Measurements from ENCODE around the gene UQCC2.

Gene UQCC2

GRCh38 chr6:33746036-33746600, 34.6 kb upstream of the UQCC2 start:
- DNase-seq = peak; percentile 61
- H3K9me3 ChIP-seq (ENCODE audit: severe bottlenecking) = no peaks in the 10 kb centered on the region
- TF ChIP-seq, protein P1, sequence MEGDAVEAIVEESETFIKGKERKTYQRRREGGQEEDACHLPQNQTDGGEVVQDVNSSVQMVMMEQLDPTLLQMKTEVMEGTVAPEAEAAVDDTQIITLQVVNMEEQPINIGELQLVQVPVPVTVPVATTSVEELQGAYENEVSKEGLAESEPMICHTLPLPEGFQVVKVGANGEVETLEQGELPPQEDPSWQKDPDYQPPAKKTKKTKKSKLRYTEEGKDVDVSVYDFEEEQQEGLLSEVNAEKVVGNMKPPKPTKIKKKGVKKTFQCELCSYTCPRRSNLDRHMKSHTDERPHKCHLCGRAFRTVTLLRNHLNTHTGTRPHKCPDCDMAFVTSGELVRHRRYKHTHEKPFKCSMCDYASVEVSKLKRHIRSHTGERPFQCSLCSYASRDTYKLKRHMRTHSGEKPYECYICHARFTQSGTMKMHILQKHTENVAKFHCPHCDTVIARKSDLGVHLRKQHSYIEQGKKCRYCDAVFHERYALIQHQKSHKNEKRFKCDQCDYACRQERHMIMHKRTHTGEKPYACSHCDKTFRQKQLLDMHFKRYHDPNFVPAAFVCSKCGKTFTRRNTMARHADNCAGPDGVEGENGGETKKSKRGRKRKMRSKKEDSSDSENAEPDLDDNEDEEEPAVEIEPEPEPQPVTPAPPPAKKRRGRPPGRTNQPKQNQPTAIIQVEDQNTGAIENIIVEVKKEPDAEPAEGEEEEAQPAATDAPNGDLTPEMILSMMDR (IDR thresholded peaks at IDR 0.05; ENCODE audit: low read depth, low read length) = 0 out of 2 replicates have a peak, but pooled peaks have one; percentile 12
- no peak overlapping the region for H3K4me3 ChIP-seq (ENCODE audit: low read depth, low read length)
- H3K27me3 ChIP-seq (ENCODE audit: insufficient read depth, low read depth, severe bottlenecking) = no peaks in the 10 kb centered on the region
- peak overlapping the region; percentile 87 for H3K27ac ChIP-seq
- H3K36me3 ChIP-seq = no peaks in the 10 kb centered on the region

GRCh38 chr6:33745548-33745947, 34.0 kb upstream of the UQCC2 start:
- H3K9me3 ChIP-seq (ENCODE audit: severe bottlenecking) = no peaks in the 10 kb centered on the region
- no peak overlapping the region for H3K4me3 ChIP-seq (ENCODE audit: low read depth, low read length)
- DNase-seq = no peak
- peak overlapping the region; percentile 87 for H3K27ac ChIP-seq
- TF ChIP-seq, protein P1 (IDR thresholded peaks at IDR 0.05; ENCODE audit: low read depth, low read length) = no peak
- no peaks in the 10 kb centered on the region for H3K27me3 ChIP-seq (ENCODE audit: insufficient read depth, low read depth, severe bottlenecking)
- no peaks in the 10 kb centered on the region for H3K36me3 ChIP-seq

GRCh38 chr6:33744895-33745546, 33.5 kb upstream of the UQCC2 start:
- no peaks in the 10 kb centered on the region for H3K9me3 ChIP-seq (ENCODE audit: severe bottlenecking)
- no peak overlapping the region for H3K4me3 ChIP-seq (ENCODE audit: low read depth, low read length)
- TF ChIP-seq, protein P1 (IDR thresholded peaks at IDR 0.05; ENCODE audit: low read depth, low read length) = no peak
- no peaks in the 10 kb centered on the region for H3K27me3 ChIP-seq (ENCODE audit: insufficient read depth, low read depth, severe bottlenecking)
- peak overlapping the region; percentile 87 for H3K27ac ChIP-seq
- H3K36me3 ChIP-seq = no peaks in the 10 kb centered on the region
- DNase-seq = peak; percentile 66

GRCh38 chr6:33744001-33744848, 32.7 kb upstream of the UQCC2 start:
- no peaks in the 10 kb centered on the region for H3K27me3 ChIP-seq (ENCODE audit: insufficient read depth, low read depth, severe bottlenecking)
- DNase-seq = peak; percentile 95
- TF ChIP-seq, protein P1 (IDR thresholded peaks at IDR 0.05; ENCODE audit: low read depth, low read length) = peak; percentile 99
- no peaks in the 10 kb centered on the region for H3K36me3 ChIP-seq
- no peaks in the 10 kb centered on the region for H3K9me3 ChIP-seq (ENCODE audit: severe bottlenecking)
- H3K27ac ChIP-seq = peak overlapping the region; percentile 87
- H3K4me3 ChIP-seq (ENCODE audit: low read depth, low read length) = no peak overlapping the region

- Histone ChIP-seq H3K9me3 (ENCODE audit: severe bottlenecking) (no peaks in the 10 kb centered on the region), H3K4me3 (ENCODE audit: low read depth, low read length) (no peak overlapping the region), H3K27me3 (ENCODE audit: insufficient read depth, low read depth, severe bottlenecking) (no peaks in the 10 kb centered on the region), H3K36me3 (no peaks in the 10 kb centered on the region), H3K27ac (no peak overlapping the region)
- TF ChIP-seq, protein P1 (IDR thresholded peaks at IDR 0.05; ENCODE audit: low read depth, low read length) = no peak
- DNase-seq = no peak
Measured at GRCh38 chr6:33742837-33743236, 31.3 kb upstream of the UQCC2 start.

Data from WERI-Rb-1 (cell line).